Activated naive CD8-positive, alpha-beta T cell treated with anti-CD3 and anti-CD28 coated beads for 36 hours (primary cell): ENCODE measurements around the gene SLC39A11. TPM values are rescaled to one million over a fixed set of nuclear protein-coding genes. Genes with fewer than 3 reads are reported as not detected.

ENCODE experiments used
- DNase-seq: peaks from one replicate; pipeline ENCODE4 v3.0.0; 2021
- H3K27ac Mint-ChIP-seq: one replicate; pipeline ENCODE4 v1.8.0; 2022; ENCODE audit warnings: mild to moderate bottlenecking, moderate library complexity, mixed read lengths
- H3K27me3 Mint-ChIP-seq: one replicate; pipeline ENCODE4 v1.8.0; 2022; ENCODE audit warnings: mild to moderate bottlenecking, mixed read lengths
- H3K36me3 Mint-ChIP-seq: one replicate; pipeline ENCODE4 v1.8.0; 2021; ENCODE audit warnings: mild to moderate bottlenecking, mixed read lengths
- H3K4me1 Mint-ChIP-seq: one replicate; pipeline ENCODE4 v1.8.0; 2021; ENCODE audit warnings: mixed read lengths
- H3K4me3 Mint-ChIP-seq: one replicate; pipeline ENCODE4 v1.8.0; 2022; ENCODE audit warnings: mild to moderate bottlenecking, moderate library complexity, mixed read lengths
- H3K9me3 Mint-ChIP-seq: one replicate; pipeline ENCODE4 v1.8.0; 2022; ENCODE audit warnings: mixed read lengths
- total RNA-seq, 2 experiments: library from RNA; stranded (reverse); gene quantifications; one replicate each; pipeline ENCODE4 v1.2.3, GENCODE V29; 2021

Gene SLC39A11
- total RNA-seq, 2 experiments from 2014 or later, result 15.3 to 15.4 TPM

DNA sequence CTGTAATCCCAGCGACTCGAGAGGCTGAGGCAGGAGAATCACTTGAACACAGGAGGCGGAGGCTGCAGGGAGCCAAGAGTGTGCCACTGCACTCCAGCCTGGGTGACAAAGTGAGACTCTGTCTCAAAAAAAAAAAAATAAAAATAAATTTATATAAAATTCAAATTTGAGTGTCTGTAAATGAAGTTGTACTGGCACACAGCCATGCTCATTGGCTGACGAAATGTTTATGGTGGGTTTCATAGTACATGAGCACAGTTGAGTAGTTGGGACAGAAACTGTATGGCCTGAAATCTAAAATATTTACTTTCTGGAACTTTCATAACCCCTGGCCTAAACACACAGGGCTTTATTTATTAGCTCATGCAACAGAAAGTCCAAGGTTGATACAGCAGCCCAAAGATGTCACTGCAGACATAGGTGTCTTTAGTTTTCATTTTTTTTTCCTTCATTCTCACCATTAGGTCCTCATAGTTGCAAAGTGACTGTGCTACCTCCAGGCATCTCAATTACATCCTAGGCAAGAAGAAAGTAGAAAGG is 355.3 kb downstream of the SLC39A11 start:
- Mint-ChIP-seq H3K9me3 (no peaks in the 10 kb centered on the region), H3K36me3 (no peaks in the 10 kb centered on the region), H3K27me3 (no peaks in the 10 kb centered on the region), H3K4me1 (no peaks in the 10 kb centered on the region), H3K27ac (no peak overlapping the region), H3K4me3 (no peak overlapping the region)
- DNase-seq, result no peak

DNA sequence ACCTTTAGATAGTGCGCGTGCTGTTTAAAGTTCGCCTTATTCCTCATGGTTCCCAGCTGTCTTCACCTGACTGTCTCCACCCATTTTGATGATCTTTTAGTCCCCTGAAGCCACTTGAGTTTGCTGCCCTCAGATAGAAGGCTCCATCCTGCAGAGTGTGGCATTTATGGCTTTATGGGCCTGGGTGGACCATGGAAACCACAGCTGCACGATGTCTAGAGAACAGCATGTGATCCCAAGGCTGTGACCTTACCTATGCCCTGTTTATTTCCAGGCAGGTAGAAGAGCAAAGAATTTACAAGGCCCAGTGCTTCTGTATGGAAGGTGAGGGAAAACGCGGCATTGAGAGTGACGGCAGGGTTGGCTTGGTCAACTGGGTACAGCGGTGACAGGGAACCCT is 356.9 kb downstream of the SLC39A11 start:
- H3K9me3 Mint-ChIP-seq, result no peaks in the 10 kb centered on the region
- no peaks in the 10 kb centered on the region for H3K27me3 Mint-ChIP-seq
- no peaks in the 10 kb centered on the region for H3K4me1 Mint-ChIP-seq
- no peak overlapping the region for H3K4me3 Mint-ChIP-seq
- no peak for DNase-seq
- H3K27ac Mint-ChIP-seq, result no peak overlapping the region
- no peaks in the 10 kb centered on the region for H3K36me3 Mint-ChIP-seq

- no peak overlapping the region for H3K4me3 Mint-ChIP-seq
- H3K4me1 Mint-ChIP-seq, result no peaks in the 10 kb centered on the region
- no peak overlapping the region for H3K27ac Mint-ChIP-seq
- DNase-seq, result no peak
- no peaks in the 10 kb centered on the region for H3K9me3 Mint-ChIP-seq
- no peaks in the 10 kb centered on the region for H3K27me3 Mint-ChIP-seq
- H3K36me3 Mint-ChIP-seq, result no peaks in the 10 kb centered on the region
Observed at GRCh38 chr17:72735048-72735447, 357.4 kb downstream of the SLC39A11 start.

DNA sequence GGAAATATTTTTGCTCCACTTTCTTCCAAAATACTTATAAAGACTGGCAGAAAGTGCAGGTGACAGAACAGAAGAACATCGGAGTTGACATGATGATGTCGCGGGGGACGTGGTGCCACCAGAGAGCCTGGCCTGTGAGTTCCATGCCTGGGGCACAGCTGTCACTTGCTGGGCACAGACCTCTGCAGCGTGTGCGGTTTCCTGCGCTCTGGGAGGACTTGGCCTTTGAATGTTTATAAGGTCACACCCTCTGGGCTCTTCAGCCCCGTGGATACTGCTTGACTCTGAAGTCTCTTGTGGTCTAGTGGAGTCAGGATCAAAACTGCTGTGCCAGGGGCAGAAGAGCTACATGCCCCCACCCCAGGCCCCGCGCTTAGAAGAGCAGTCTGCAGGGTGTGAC is 357.9 kb downstream of the SLC39A11 start:
- H3K4me1 Mint-ChIP-seq, result no peaks in the 10 kb centered on the region
- H3K27ac Mint-ChIP-seq, result no peak overlapping the region
- no peak overlapping the region for H3K4me3 Mint-ChIP-seq
- no peak for DNase-seq
- H3K36me3 Mint-ChIP-seq, result no peaks in the 10 kb centered on the region
- H3K9me3 Mint-ChIP-seq, result no peaks in the 10 kb centered on the region
- H3K27me3 Mint-ChIP-seq, result no peaks in the 10 kb centered on the region

GRCh38 chr17:72733619-72734282 is 358.7 kb downstream of the SLC39A11 start:
- Mint-ChIP-seq H3K36me3 (no peaks in the 10 kb centered on the region), H3K27me3 (no peaks in the 10 kb centered on the region), H3K27ac (no peak overlapping the region), H3K9me3 (no peaks in the 10 kb centered on the region), H3K4me1 (no peaks in the 10 kb centered on the region), H3K4me3 (no peak overlapping the region)
- DNase-seq, result no peak

- Mint-ChIP-seq H3K4me3 (no peak overlapping the region), H3K4me1 (peaks cover 2% of the 10 kb centered on the region), H3K27me3 (no peaks in the 10 kb centered on the region), H3K36me3 (no peaks in the 10 kb centered on the region), H3K27ac (no peak overlapping the region), H3K9me3 (no peaks in the 10 kb centered on the region)
- DNase-seq, result no peak
Observed at GRCh38 chr17:72732893-72733618, 359.4 kb downstream of the SLC39A11 start.

DNA sequence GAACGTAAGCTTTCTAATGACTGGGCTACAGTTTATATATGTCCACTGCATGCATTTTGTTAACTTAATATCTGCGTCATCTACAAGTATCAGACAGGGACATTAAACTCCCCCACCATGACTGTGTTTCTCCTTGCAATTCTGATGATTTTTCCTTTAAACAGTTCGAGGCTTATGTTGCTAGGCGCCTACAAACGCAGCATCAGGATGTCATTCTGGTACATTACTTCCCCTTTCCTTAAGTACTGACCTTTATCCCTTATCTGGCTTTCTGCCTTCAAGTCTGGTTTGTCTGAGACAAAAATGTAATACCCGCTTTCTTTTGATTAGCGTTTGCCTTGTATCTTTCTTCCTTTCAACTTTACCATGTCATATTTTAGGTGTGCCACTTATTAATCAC is 362.4 kb downstream of the SLC39A11 start:
- no peak overlapping the region for H3K27ac Mint-ChIP-seq

GRCh38 chr17:72726936-72727335 is 365.6 kb downstream of the SLC39A11 start:
- Mint-ChIP-seq H3K27ac (peak overlapping the region; percentile 86), H3K27me3 (no peaks in the 10 kb centered on the region), H3K4me1 (peaks cover 27% of the 10 kb centered on the region), H3K36me3 (no peaks in the 10 kb centered on the region), H3K9me3 (no peaks in the 10 kb centered on the region), H3K4me3 (peak overlapping the region; percentile 69)
- DNase-seq, result peak; percentile 15

More for the DNA sequence above, 362.4 kb downstream of the SLC39A11 start:
- H3K27me3 Mint-ChIP-seq, result no peaks in the 10 kb centered on the region
- no peak for DNase-seq
- peaks cover 27% of the 10 kb centered on the region for H3K4me1 Mint-ChIP-seq
- no peaks in the 10 kb centered on the region for H3K9me3 Mint-ChIP-seq
- no peaks in the 10 kb centered on the region for H3K36me3 Mint-ChIP-seq
- H3K4me3 Mint-ChIP-seq, result no peak overlapping the region

DNA sequence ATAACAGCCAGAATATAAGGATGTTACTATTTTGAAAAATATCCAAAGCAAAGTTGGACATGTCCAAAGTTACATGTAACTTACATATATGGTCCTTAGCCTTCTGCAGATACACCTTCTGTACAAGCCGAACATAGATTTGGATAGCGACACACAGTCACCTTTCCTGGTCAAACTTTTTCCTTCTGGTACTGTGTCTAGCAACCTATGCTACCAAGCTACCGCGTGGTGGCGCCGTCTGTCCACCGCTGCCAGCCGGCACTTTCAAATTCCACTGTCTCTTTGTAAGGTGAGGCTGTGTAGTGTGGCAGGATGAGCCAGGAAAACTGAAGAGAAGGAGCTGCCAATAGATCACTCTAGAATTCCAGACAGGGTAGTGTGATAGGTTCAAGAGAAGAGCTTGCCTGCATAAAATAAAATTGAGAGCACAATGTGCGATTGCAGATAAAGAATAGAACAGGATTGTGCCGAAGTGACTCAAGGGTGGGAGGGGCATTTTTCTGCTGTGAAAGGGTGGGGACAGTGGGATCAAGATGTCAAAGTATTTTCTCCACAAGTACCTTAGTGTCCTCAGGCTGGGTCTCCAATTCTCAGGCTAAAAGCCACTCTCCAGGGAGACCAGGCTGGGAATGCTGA is 366.9 kb downstream of the SLC39A11 start:
- H3K36me3 Mint-ChIP-seq, result no peaks in the 10 kb centered on the region
- H3K9me3 Mint-ChIP-seq, result no peaks in the 10 kb centered on the region
- peaks cover 30% of the 10 kb centered on the region for H3K4me1 Mint-ChIP-seq
- H3K27me3 Mint-ChIP-seq, result no peaks in the 10 kb centered on the region
- no peak overlapping the region for H3K4me3 Mint-ChIP-seq
- peak overlapping the region; percentile 13 for H3K27ac Mint-ChIP-seq
- peak; percentile 50 for DNase-seq

GRCh38 chr17:72724267-72724666 is 368.2 kb downstream of the SLC39A11 start:
- Mint-ChIP-seq H3K27ac (no peak overlapping the region), H3K4me1 (peaks cover 43% of the 10 kb centered on the region), H3K27me3 (no peaks in the 10 kb centered on the region)

DNA sequence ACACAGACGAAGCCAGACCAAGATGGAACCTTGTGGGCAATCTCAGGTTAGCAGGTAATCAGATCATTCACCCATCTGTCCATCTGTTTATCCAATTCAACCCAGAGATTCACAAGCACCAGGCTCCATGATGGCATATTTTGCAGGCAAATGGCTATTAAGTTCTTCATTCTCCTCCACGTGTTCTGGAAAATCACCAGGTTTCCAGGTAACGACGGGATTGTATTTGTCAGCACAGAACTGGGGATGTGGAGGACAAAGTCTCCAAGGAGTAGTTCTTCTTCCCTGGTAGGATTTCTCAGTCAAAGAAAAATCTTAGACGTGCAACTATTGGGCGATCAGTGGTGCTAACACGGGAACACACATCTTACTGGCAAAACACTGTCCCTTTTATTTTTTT is 368.8 kb downstream of the SLC39A11 start:
- DNase-seq, result no peak
- no peaks in the 10 kb centered on the region for H3K27me3 Mint-ChIP-seq
- H3K9me3 Mint-ChIP-seq, result no peaks in the 10 kb centered on the region
- no peak overlapping the region for H3K4me3 Mint-ChIP-seq
- H3K4me1 Mint-ChIP-seq, result peaks cover 47% of the 10 kb centered on the region
- no peaks in the 10 kb centered on the region for H3K36me3 Mint-ChIP-seq
- no peak overlapping the region for H3K27ac Mint-ChIP-seq

More at GRCh38 chr17:72724267-72724666, 368.2 kb downstream of the SLC39A11 start:
- Mint-ChIP-seq H3K36me3 (no peaks in the 10 kb centered on the region), H3K9me3 (no peaks in the 10 kb centered on the region), H3K4me3 (no peak overlapping the region)
- DNase-seq, result no peak

- no peak for DNase-seq
- H3K27me3 Mint-ChIP-seq, result no peaks in the 10 kb centered on the region
- peak overlapping the region; percentile 7 for H3K4me3 Mint-ChIP-seq
- peaks cover 21% of the 10 kb centered on the region for H3K4me1 Mint-ChIP-seq
- no peak overlapping the region for H3K27ac Mint-ChIP-seq
- no peaks in the 10 kb centered on the region for H3K9me3 Mint-ChIP-seq
- H3K36me3 Mint-ChIP-seq, result no peaks in the 10 kb centered on the region
Observed at GRCh38 chr17:72720494-72720825, 372.0 kb downstream of the SLC39A11 start.

- peaks cover 20% of the 10 kb centered on the region for H3K4me1 Mint-ChIP-seq
- H3K36me3 Mint-ChIP-seq, result peaks cover 2% of the 10 kb centered on the region
Observed at GRCh38 chr17:72719578-72720493, 372.7 kb downstream of the SLC39A11 start.

DNA sequence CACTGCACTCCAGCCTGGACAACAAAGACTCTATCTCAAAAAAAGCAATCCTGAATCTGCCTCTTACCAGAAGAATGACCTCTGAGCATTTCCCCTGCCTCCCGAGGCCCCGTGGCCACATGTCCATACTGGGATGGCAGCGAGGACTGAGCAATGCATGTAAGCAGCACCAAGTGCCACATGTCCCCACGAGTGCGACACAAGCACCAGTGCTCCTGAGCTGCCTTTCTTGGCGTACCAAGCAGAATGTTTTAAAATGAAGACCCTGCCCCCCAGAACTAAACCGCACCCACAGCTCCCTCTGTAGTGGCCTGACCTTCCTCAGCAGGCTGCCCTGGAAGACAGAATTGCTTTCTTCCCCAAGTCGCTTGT is 373.3 kb downstream of the SLC39A11 start:
- DNase-seq, result no peak
- Mint-ChIP-seq H3K9me3 (no peaks in the 10 kb centered on the region), H3K4me3 (peak overlapping the region; percentile 62), H3K36me3 (peaks cover 2% of the 10 kb centered on the region), H3K27me3 (no peaks in the 10 kb centered on the region), H3K4me1 (peaks cover 20% of the 10 kb centered on the region), H3K27ac (peak overlapping the region; percentile 78)

More at GRCh38 chr17:72719578-72720493, 372.7 kb downstream of the SLC39A11 start:
- DNase-seq, result peak; percentile 71
- Mint-ChIP-seq H3K4me3 (peak overlapping the region; percentile 62), H3K27me3 (no peaks in the 10 kb centered on the region), H3K27ac (peak overlapping the region; percentile 78), H3K9me3 (no peaks in the 10 kb centered on the region)
